ENCODE data around the gene KDM4C. TPM values are rescaled to one million over a fixed set of nuclear protein-coding genes. Genes with fewer than 3 reads are reported as not detected.

KDM4C gene
- total and polyA plus RNA-seq, 2 donors: 20.3 to 36.2 TPM

GRCh38 chr9:7119612-7120011 is 361.8 kb downstream of the KDM4C start:
- Histone ChIP-seq H3K27me3 (ENCODE audit: control insufficient read depth in 2 of 2, insufficient read depth in 1 of 2, low read length in 1 of 2) (no peaks in the 10 kb centered on the region), H3K4me1 (ENCODE audit: control insufficient read depth in 2 of 2, insufficient read depth in 2 of 2, low read length in 2 of 2) (no peaks in the 10 kb centered on the region), H3K36me3 (ENCODE audit: control insufficient read depth in 2 of 2, insufficient read depth in 2 of 2, low read length in 1 of 2) (peaks cover 6 to 7% of the 10 kb centered on the region in 2 donors), H3K9me3 (ENCODE audit: control insufficient read depth in 2 of 2, insufficient read depth in 1 of 2, low read length in 1 of 2) (no peaks in the 10 kb centered on the region), H3K4me3 (ENCODE audit: low read length in 2 of 2) (no peak overlapping the region), H3K27ac (ENCODE audit: low read depth in 1 of 2, low read length in 1 of 2) (no peak overlapping the region)
- no peak for DNase-seq (ENCODE audit: low read depth in 6 of 9, low spot score in 9 of 9)

GRCh38 chr9:7121055-7121454 is 363.3 kb downstream of the KDM4C start:
- H3K27ac ChIP-seq (ENCODE audit: low read depth in 1 of 2, low read length in 1 of 2): no peak overlapping the region
- no peaks in the 10 kb centered on the region for H3K27me3 ChIP-seq (ENCODE audit: control insufficient read depth in 2 of 2, insufficient read depth in 1 of 2, low read length in 1 of 2)
- WGBS: 98% methylated on average over 2 of the region's 2 CpGs
- no peaks in the 10 kb centered on the region for H3K4me1 ChIP-seq (ENCODE audit: control insufficient read depth in 2 of 2, insufficient read depth in 2 of 2, low read length in 2 of 2)
- no peak overlapping the region for H3K4me3 ChIP-seq (ENCODE audit: low read length in 2 of 2)
- peaks cover 3 to 8% of the 10 kb centered on the region in 2 donors for H3K36me3 ChIP-seq (ENCODE audit: control insufficient read depth in 2 of 2, insufficient read depth in 2 of 2, low read length in 1 of 2)
- H3K9me3 ChIP-seq (ENCODE audit: control insufficient read depth in 2 of 2, insufficient read depth in 1 of 2, low read length in 1 of 2): no peaks in the 10 kb centered on the region
- no peak for DNase-seq (ENCODE audit: low read depth in 6 of 9, low spot score in 9 of 9)

- H3K27ac ChIP-seq (ENCODE audit: low read depth in 1 of 2, low read length in 1 of 2): no peak overlapping the region
- H3K36me3 ChIP-seq (ENCODE audit: control insufficient read depth in 2 of 2, insufficient read depth in 2 of 2, low read length in 1 of 2): peaks cover 3 to 8% of the 10 kb centered on the region in 2 donors
- H3K27me3 ChIP-seq (ENCODE audit: control insufficient read depth in 2 of 2, insufficient read depth in 1 of 2, low read length in 1 of 2): no peaks in the 10 kb centered on the region
- no peak overlapping the region for H3K4me3 ChIP-seq (ENCODE audit: low read length in 2 of 2)
- 95% methylated on average over 1 of the region's 1 CpG for WGBS
- no peaks in the 10 kb centered on the region for H3K4me1 ChIP-seq (ENCODE audit: control insufficient read depth in 2 of 2, insufficient read depth in 2 of 2, low read length in 2 of 2)
- no peaks in the 10 kb centered on the region for H3K9me3 ChIP-seq (ENCODE audit: control insufficient read depth in 2 of 2, insufficient read depth in 1 of 2, low read length in 1 of 2)
- no peak for DNase-seq (ENCODE audit: low read depth in 6 of 9, low spot score in 9 of 9)
Observed at GRCh38 chr9:7121664-7122063, 363.9 kb downstream of the KDM4C start.

GRCh38 chr9:7123743-7124142 is 366.0 kb downstream of the KDM4C start:
- Histone ChIP-seq H3K4me1 (ENCODE audit: control insufficient read depth in 2 of 2, insufficient read depth in 2 of 2, low read length in 2 of 2) (no peaks in the 10 kb centered on the region), H3K27me3 (ENCODE audit: control insufficient read depth in 2 of 2, insufficient read depth in 1 of 2, low read length in 1 of 2) (no peaks in the 10 kb centered on the region), H3K4me3 (ENCODE audit: low read length in 2 of 2) (no peak overlapping the region), H3K9me3 (ENCODE audit: control insufficient read depth in 2 of 2, insufficient read depth in 1 of 2, low read length in 1 of 2) (no peaks in the 10 kb centered on the region), H3K36me3 (ENCODE audit: control insufficient read depth in 2 of 2, insufficient read depth in 2 of 2, low read length in 1 of 2) (peaks cover 10 to 18% of the 10 kb centered on the region in 2 donors), H3K27ac (ENCODE audit: low read depth in 1 of 2, low read length in 1 of 2) (no peak overlapping the region)
- DNase-seq (ENCODE audit: low read depth in 6 of 9, low spot score in 9 of 9): no peak
- WGBS: 98% methylated on average over 4 of the region's 4 CpGs

GRCh38 chr9:7125231-7125630 is 367.5 kb downstream of the KDM4C start:
- H3K4me3 ChIP-seq (ENCODE audit: low read length in 2 of 2): no peak overlapping the region
- no peaks in the 10 kb centered on the region for H3K4me1 ChIP-seq (ENCODE audit: control insufficient read depth in 2 of 2, insufficient read depth in 2 of 2, low read length in 2 of 2)
- no peaks in the 10 kb centered on the region for H3K9me3 ChIP-seq (ENCODE audit: control insufficient read depth in 2 of 2, insufficient read depth in 1 of 2, low read length in 1 of 2)
- no peak overlapping the region for H3K27ac ChIP-seq (ENCODE audit: low read depth in 1 of 2, low read length in 1 of 2)
- WGBS: 98% methylated on average over 2 of the region's 2 CpGs
- H3K36me3 ChIP-seq (ENCODE audit: control insufficient read depth in 2 of 2, insufficient read depth in 2 of 2, low read length in 1 of 2): peaks cover 10 to 30% of the 10 kb centered on the region in 2 donors
- no peak for DNase-seq (ENCODE audit: low read depth in 6 of 9, low spot score in 9 of 9)
- H3K27me3 ChIP-seq (ENCODE audit: control insufficient read depth in 2 of 2, insufficient read depth in 1 of 2, low read length in 1 of 2): no peaks in the 10 kb centered on the region

GRCh38 chr9:7129391-7129790 is 371.6 kb downstream of the KDM4C start:
- Histone ChIP-seq H3K27ac (ENCODE audit: low read depth in 1 of 2, low read length in 1 of 2) (no peak overlapping the region), H3K9me3 (ENCODE audit: control insufficient read depth in 2 of 2, insufficient read depth in 1 of 2, low read length in 1 of 2) (no peaks in the 10 kb centered on the region), H3K4me3 (ENCODE audit: low read length in 2 of 2) (no peak overlapping the region), H3K27me3 (ENCODE audit: control insufficient read depth in 2 of 2, insufficient read depth in 1 of 2, low read length in 1 of 2) (no peaks in the 10 kb centered on the region), H3K4me1 (ENCODE audit: control insufficient read depth in 2 of 2, insufficient read depth in 2 of 2, low read length in 2 of 2) (no peaks in the 10 kb centered on the region), H3K36me3 (ENCODE audit: control insufficient read depth in 2 of 2, insufficient read depth in 2 of 2, low read length in 1 of 2) (peaks cover 16 to 32% of the 10 kb centered on the region in 2 donors)
- WGBS: 51% methylated on average over 2 of the region's 2 CpGs
- no peak for DNase-seq (ENCODE audit: low read depth in 6 of 9, low spot score in 9 of 9)

GRCh38 chr9:7130266-7130820 is 372.6 kb downstream of the KDM4C start:
- peaks cover 21 to 30% of the 10 kb centered on the region in 2 donors for H3K36me3 ChIP-seq (ENCODE audit: control insufficient read depth in 2 of 2, insufficient read depth in 2 of 2, low read length in 1 of 2)
- WGBS: 98% methylated on average over 4 of the region's 4 CpGs

GRCh38 chr9:7132605-7133004 is 374.8 kb downstream of the KDM4C start:
- no peak overlapping the region for H3K4me3 ChIP-seq (ENCODE audit: low read length in 2 of 2)
- H3K9me3 ChIP-seq (ENCODE audit: control insufficient read depth in 2 of 2, insufficient read depth in 1 of 2, low read length in 1 of 2): no peaks in the 10 kb centered on the region
- H3K27me3 ChIP-seq (ENCODE audit: control insufficient read depth in 2 of 2, insufficient read depth in 1 of 2, low read length in 1 of 2): no peaks in the 10 kb centered on the region
- H3K36me3 ChIP-seq (ENCODE audit: control insufficient read depth in 2 of 2, insufficient read depth in 2 of 2, low read length in 1 of 2): peaks cover 24 to 47% of the 10 kb centered on the region in 2 donors
- no peak for DNase-seq (ENCODE audit: low read depth in 6 of 9, low spot score in 9 of 9)
- WGBS: 0% methylated on average over 1 of the region's 1 CpG
- no peak overlapping the region for H3K27ac ChIP-seq (ENCODE audit: low read depth in 1 of 2, low read length in 1 of 2)
- no peaks in the 10 kb centered on the region for H3K4me1 ChIP-seq (ENCODE audit: control insufficient read depth in 2 of 2, insufficient read depth in 2 of 2, low read length in 2 of 2)

More at GRCh38 chr9:7130266-7130820, 372.6 kb downstream of the KDM4C start:
- no peaks in the 10 kb centered on the region for H3K27me3 ChIP-seq (ENCODE audit: control insufficient read depth in 2 of 2, insufficient read depth in 1 of 2, low read length in 1 of 2)
- H3K4me1 ChIP-seq (ENCODE audit: control insufficient read depth in 2 of 2, insufficient read depth in 2 of 2, low read length in 2 of 2): no peaks in the 10 kb centered on the region
- H3K27ac ChIP-seq (ENCODE audit: low read depth in 1 of 2, low read length in 1 of 2): no peak overlapping the region
- no peak for DNase-seq (ENCODE audit: low read depth in 6 of 9, low spot score in 9 of 9)
- no peaks in the 10 kb centered on the region for H3K9me3 ChIP-seq (ENCODE audit: control insufficient read depth in 2 of 2, insufficient read depth in 1 of 2, low read length in 1 of 2)
- H3K4me3 ChIP-seq (ENCODE audit: low read length in 2 of 2): no peak overlapping the region

- WGBS: 97% methylated on average over 4 of the region's 4 CpGs
- H3K4me1 ChIP-seq (ENCODE audit: control insufficient read depth in 2 of 2, insufficient read depth in 2 of 2, low read length in 2 of 2): no peaks in the 10 kb centered on the region
- no peak overlapping the region for H3K27ac ChIP-seq (ENCODE audit: low read depth in 1 of 2, low read length in 1 of 2)
- H3K9me3 ChIP-seq (ENCODE audit: control insufficient read depth in 2 of 2, insufficient read depth in 1 of 2, low read length in 1 of 2): no peaks in the 10 kb centered on the region
- no peak overlapping the region for H3K4me3 ChIP-seq (ENCODE audit: low read length in 2 of 2)
- H3K36me3 ChIP-seq (ENCODE audit: control insufficient read depth in 2 of 2, insufficient read depth in 2 of 2, low read length in 1 of 2): peaks cover 17 to 23% of the 10 kb centered on the region in 2 donors
- no peak for DNase-seq (ENCODE audit: low read depth in 6 of 9, low spot score in 9 of 9)
- H3K27me3 ChIP-seq (ENCODE audit: control insufficient read depth in 2 of 2, insufficient read depth in 1 of 2, low read length in 1 of 2): no peaks in the 10 kb centered on the region
Observed at GRCh38 chr9:7135735-7136134, 378.0 kb downstream of the KDM4C start.
